Muscle of leg (tissue), 11 donors: Measurements from ENCODE around the gene MTNR1B. TPM values are rescaled to one million over a fixed set of nuclear protein-coding genes. Genes with fewer than 3 reads are reported as not detected.

ENCODE experiments used
- DNase-seq: peaks from one replicate; pipeline ENCODE4 v3.0.0; 2013
- H3K27ac ChIP-seq: one replicate; pipeline ENCODE4 v1.5.1; 2013; ENCODE audit warnings: mild to moderate bottlenecking, low read length, control low read depth
- H3K27me3 ChIP-seq: one replicate; pipeline ENCODE4 v1.6.1; 2013; ENCODE audit warnings: low read length; ENCODE audit not compliant: control insufficient read depth, insufficient read depth
- H3K36me3 ChIP-seq: one replicate; pipeline ENCODE4 v1.6.1; 2013; ENCODE audit warnings: low read length; ENCODE audit not compliant: control insufficient read depth, insufficient read depth
- H3K4me1 ChIP-seq: one replicate; pipeline ENCODE4 v1.6.1; 2013; ENCODE audit warnings: low read length; ENCODE audit not compliant: control insufficient read depth, insufficient read depth
- H3K4me3 ChIP-seq: one replicate; pipeline ENCODE4 v1.5.1; 2013; ENCODE audit warnings: low read length, control low read depth
- H3K9me3 ChIP-seq: replicated peaks from 2 replicates; pipeline ENCODE4 v1.6.1; 2013; ENCODE audit warnings: low read depth, low read length; ENCODE audit not compliant: control insufficient read depth
- WGBS: methylation state at CpG from one replicate; pipeline ENCODE4 v1.1.5; 2013; ENCODE audit warnings: missing lambda C conversion rate; ENCODE audit not compliant: insufficient coverage; 5-methylcytosine and 5-hydroxymethylcytosine counted together
- polyA plus RNA-seq, 8 donors: library from polyadenylated mRNA; unstranded; fragments of 120-200 nt; gene quantifications; one replicate each; pipeline versions ENCODE4 v1.2.1 to v1.2.3, GENCODE V29; 2013; ENCODE audit warnings: inconsistent platforms in 1 of 8, low replicate concordance in 1 of 8; ENCODE audit not compliant: insufficient read length in 8 of 8, insufficient read depth in 1 of 8
- total RNA-seq: library from RNA; stranded (reverse); fragments of 120-200 nt; gene quantifications from one replicate; pipeline ENCODE4 v1.2.4, GENCODE V29; 2013

Gene MTNR1B
- total and polyA plus RNA-seq, 9 donors: not detected

DNA sequence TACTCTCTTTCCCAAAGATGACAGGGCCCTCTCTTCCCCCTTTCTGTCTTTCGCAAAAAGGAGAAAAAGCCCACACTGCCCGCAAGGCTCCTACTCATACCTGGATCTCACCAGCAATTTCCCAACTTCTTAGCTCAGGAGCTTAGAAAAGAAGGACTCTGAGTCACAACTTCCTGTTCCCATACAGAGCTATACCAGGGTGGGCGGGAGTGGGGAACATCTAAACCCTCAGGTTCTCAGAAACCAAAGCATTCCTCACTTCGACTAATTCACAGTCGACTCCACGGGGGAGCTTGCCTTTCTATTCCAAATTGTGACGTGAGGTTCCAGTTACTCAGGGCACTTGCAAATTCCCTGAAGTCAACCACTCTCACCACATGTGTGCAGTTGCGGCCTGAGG lies 61.9 kb downstream of the MTNR1B start:
- H3K27me3 ChIP-seq: no peaks in the 10 kb centered on the region
- DNase-seq: no peak
- 77% methylated on average over 5 of the region's 8 CpGs for WGBS
- no peaks in the 10 kb centered on the region for H3K36me3 ChIP-seq
- no peak overlapping the region for H3K4me3 ChIP-seq
- no peaks in the 10 kb centered on the region for H3K9me3 ChIP-seq
- H3K4me1 ChIP-seq: no peaks in the 10 kb centered on the region
- H3K27ac ChIP-seq: no peak overlapping the region

Other genes with a start within 250 kb of the MTNR1B start
- 4.9 TPM for gene SLC36A4, start 228.3 kb downstream of the MTNR1B start, total RNA-seq
- 1 to 10 TPM; 4.5 to 8.3 (median 6.8) TPM for gene SLC36A4, start 228.3 kb downstream of the MTNR1B start, polyA plus RNA-seq